A549 (cell line): Measurements from ENCODE around the gene PTRH1.

ENCODE experiments used
- CBX8 ChIP-seq: fragments of 200-600 bp; sonication (generic); IDR thresholded peaks from 2 replicates; pipeline ENCODE4 v1.6.1; 2016
- CTCF ChIP-seq: fragments of >200 bp; sonication (Bioruptor Twin); formaldehyde crosslinking; IDR thresholded peaks from 3 replicates; pipeline ENCODE4 v1.5.1; 2016
- EHMT2 ChIP-seq: fragments of 200-600 bp; sonication (generic); IDR thresholded peaks from 2 replicates; pipeline ENCODE4 v1.6.1; 2016; ENCODE audit warnings: antibody characterized with exemption, low read depth, mild to moderate bottlenecking, moderate library complexity
- EP300 ChIP-seq, 2 experiments: fragments of >200 bp; sonication (Bioruptor Twin); formaldehyde crosslinking; IDR thresholded peaks; 2 replicates in 1 of 2; 3 replicates in 1 of 2; pipeline ENCODE4 v1.6.1; 2016 to 2017
- JUN ChIP-seq, 2 experiments: fragments of >200 bp; sonication (Bioruptor Twin); formaldehyde crosslinking; IDR thresholded peaks; 2 replicates in 1 of 2; 3 replicates in 1 of 2; pipeline ENCODE4 v1.6.1; 2016 to 2017
- KDM5A ChIP-seq: fragments of 200-600 bp; sonication (generic); IDR thresholded peaks from 2 replicates; pipeline ENCODE4 v1.6.1; 2016; ENCODE audit warnings: antibody characterized with exemption, mild to moderate bottlenecking
- MAX ChIP-seq: IDR thresholded peaks from 2 replicates; pipeline ENCODE4 v1.6.1; 2012
- PBX3 ChIP-seq: IDR thresholded peaks from 2 replicates; pipeline ENCODE4 v1.6.1; 2012
- PHF8 ChIP-seq: fragments of 200-600 bp; sonication (generic); IDR thresholded peaks from 2 replicates; pipeline ENCODE4 v1.6.1; 2016; ENCODE audit warnings: low read depth, mild to moderate bottlenecking, antibody characterized with exemption, moderate library complexity, borderline replicate concordance
- POLR2A ChIP-seq: IDR thresholded peaks from 2 replicates; pipeline ENCODE4 v1.6.1; 2012; ENCODE audit warnings: mild to moderate bottlenecking, low read length
- SMC3 ChIP-seq: fragments of >200 bp; sonication (Bioruptor Twin); formaldehyde crosslinking; IDR thresholded peaks from 3 replicates; pipeline ENCODE4 v1.6.1; 2018; ENCODE audit warnings: inconsistent platforms
- TF ChIP-seq, protein P1 (sequence below): fragments of 200-600 bp; sonication (generic); IDR thresholded peaks from 2 replicates; pipeline ENCODE4 v1.6.1; 2016; ENCODE audit warnings: antibody characterized with exemption, mild to moderate bottlenecking, moderate library complexity

DNA sequence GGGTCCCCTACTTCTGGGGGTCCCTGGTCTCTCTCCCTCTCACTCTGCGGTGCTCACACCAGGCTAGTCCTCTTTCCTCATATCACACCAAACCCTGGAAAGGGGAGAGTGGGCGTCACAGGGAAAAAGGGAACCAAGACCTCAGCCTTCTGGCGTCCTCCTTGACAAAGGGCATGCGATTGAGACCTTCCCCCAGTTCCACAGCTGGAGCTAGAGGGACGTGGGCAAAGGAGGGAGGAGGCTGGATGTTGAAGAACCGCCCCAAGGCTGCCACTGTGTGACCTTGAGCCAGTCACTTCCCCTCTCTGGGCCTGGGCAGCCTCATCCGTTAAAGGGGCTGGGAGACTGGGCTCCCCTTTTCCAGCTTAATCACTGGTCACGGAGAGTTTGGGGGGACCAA, 38.2 kb upstream of the PTRH1 start:
- TF ChIP-seq POLR2A (no peak), CTCF (no peak), EHMT2 (no peak), EP300 (IDR thresholded peaks at IDR 0.05) (no peak), MAX (no peak), JUN (IDR thresholded peaks at IDR 0.05) (no peak), KDM5A (no peak), CBX8 (no peak), PBX3 (no peak), PHF8 (no peak), SMC3 (no peak)
- TF ChIP-seq, protein P1, sequence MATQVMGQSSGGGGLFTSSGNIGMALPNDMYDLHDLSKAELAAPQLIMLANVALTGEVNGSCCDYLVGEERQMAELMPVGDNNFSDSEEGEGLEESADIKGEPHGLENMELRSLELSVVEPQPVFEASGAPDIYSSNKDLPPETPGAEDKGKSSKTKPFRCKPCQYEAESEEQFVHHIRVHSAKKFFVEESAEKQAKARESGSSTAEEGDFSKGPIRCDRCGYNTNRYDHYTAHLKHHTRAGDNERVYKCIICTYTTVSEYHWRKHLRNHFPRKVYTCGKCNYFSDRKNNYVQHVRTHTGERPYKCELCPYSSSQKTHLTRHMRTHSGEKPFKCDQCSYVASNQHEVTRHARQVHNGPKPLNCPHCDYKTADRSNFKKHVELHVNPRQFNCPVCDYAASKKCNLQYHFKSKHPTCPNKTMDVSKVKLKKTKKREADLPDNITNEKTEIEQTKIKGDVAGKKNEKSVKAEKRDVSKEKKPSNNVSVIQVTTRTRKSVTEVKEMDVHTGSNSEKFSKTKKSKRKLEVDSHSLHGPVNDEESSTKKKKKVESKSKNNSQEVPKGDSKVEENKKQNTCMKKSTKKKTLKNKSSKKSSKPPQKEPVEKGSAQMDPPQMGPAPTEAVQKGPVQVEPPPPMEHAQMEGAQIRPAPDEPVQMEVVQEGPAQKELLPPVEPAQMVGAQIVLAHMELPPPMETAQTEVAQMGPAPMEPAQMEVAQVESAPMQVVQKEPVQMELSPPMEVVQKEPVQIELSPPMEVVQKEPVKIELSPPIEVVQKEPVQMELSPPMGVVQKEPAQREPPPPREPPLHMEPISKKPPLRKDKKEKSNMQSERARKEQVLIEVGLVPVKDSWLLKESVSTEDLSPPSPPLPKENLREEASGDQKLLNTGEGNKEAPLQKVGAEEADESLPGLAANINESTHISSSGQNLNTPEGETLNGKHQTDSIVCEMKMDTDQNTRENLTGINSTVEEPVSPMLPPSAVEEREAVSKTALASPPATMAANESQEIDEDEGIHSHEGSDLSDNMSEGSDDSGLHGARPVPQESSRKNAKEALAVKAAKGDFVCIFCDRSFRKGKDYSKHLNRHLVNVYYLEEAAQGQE: no peak
